DOHH2 (cell line): ENCODE measurements around the gene ZSCAN30.

Experiments used
- H3F3A ChIP-seq: fragments of 200-600 bp; sonication (generic), shearing (Covaris generic); 2 replicates; pipeline ENCODE4 v1.6.0; 2016; ENCODE audit warnings: antibody characterized with exemption, mild to moderate bottlenecking; ENCODE audit not compliant: control insufficient read depth, insufficient read depth
- H3K27ac ChIP-seq: fragments of 200-600 bp; sonication (generic); 2 replicates; pipeline ENCODE4 v1.5.1; 2014; ENCODE audit warnings: low read depth, mild to moderate bottlenecking, low read length, moderate library complexity
- H3K27me3 ChIP-seq: fragments of 200-600 bp; sonication (generic); 2 replicates; pipeline ENCODE4 v1.6.1; 2014; ENCODE audit warnings: mild to moderate bottlenecking, low read length, mixed read lengths; ENCODE audit not compliant: control insufficient read depth
- H3K36me3 ChIP-seq: fragments of 200-600 bp; sonication (generic); 2 replicates; pipeline ENCODE4 v1.6.1; 2014; ENCODE audit warnings: mild to moderate bottlenecking, low read length, moderate library complexity, mixed read lengths; ENCODE audit not compliant: control insufficient read depth
- H3K4me1 ChIP-seq: fragments of 200-600 bp; sonication (generic); 2 replicates; pipeline ENCODE4 v1.6.1; 2014; ENCODE audit warnings: mild to moderate bottlenecking, low read length, mixed read lengths; ENCODE audit not compliant: control insufficient read depth
- H3K4me2 ChIP-seq: fragments of 200-600 bp; sonication (generic); 2 replicates; pipeline ENCODE4 v1.6.0; 2014; ENCODE audit warnings: mild to moderate bottlenecking, low read length, moderate library complexity
- H3K4me3 ChIP-seq: fragments of 200-600 bp; sonication (generic); 2 replicates; pipeline ENCODE4 v1.5.1; 2014; ENCODE audit warnings: mild to moderate bottlenecking, low read length, mixed read lengths
- H3K79me2 ChIP-seq: fragments of 200-600 bp; sonication (generic); 2 replicates; pipeline ENCODE4 v1.6.1; 2014; ENCODE audit warnings: mild to moderate bottlenecking, low read length, mixed read lengths; ENCODE audit not compliant: control insufficient read depth
- H3K9me2 ChIP-seq: fragments of 200-600 bp; sonication (generic); replicated peaks from 2 replicates; pipeline ENCODE4 v1.6.1; 2014; ENCODE audit warnings: mild to moderate bottlenecking, low read length, mixed read lengths; ENCODE audit not compliant: control insufficient read depth
- H3K9me3 ChIP-seq: fragments of 200-600 bp; sonication (generic); 2 replicates; pipeline ENCODE4 v1.6.1; 2014; ENCODE audit warnings: antibody characterized with exemption, low read length, mixed read lengths; ENCODE audit not compliant: control insufficient read depth, insufficient read depth
- H4K20me1 ChIP-seq: fragments of 200-600 bp; sonication (generic); 2 replicates; pipeline ENCODE4 v1.6.0; 2014; ENCODE audit warnings: low read depth, mild to moderate bottlenecking, antibody characterized with exemption, low read length, moderate library complexity; ENCODE audit not compliant: control insufficient read depth, insufficient read depth
- EZH2phosphoT487 ChIP-seq: fragments of 200-600 bp; sonication (generic); IDR thresholded peaks from 2 replicates; pipeline ENCODE4 v1.6.1; 2017; ENCODE audit warnings: borderline replicate concordance, mild to moderate bottlenecking, antibody characterized with exemption, low read length, moderate library complexity, mixed read lengths
- TF ChIP-seq, protein P1 (sequence below): fragments of 200-600 bp; sonication (generic); IDR thresholded peaks from one replicate; pipeline ENCODE4 v1.5.1; 2014; ENCODE audit warnings: antibody characterized with exemption, mild to moderate bottlenecking, low read depth, low read length; ENCODE audit not compliant: poor library complexity, severe bottlenecking

Gene ZSCAN30

DNA sequence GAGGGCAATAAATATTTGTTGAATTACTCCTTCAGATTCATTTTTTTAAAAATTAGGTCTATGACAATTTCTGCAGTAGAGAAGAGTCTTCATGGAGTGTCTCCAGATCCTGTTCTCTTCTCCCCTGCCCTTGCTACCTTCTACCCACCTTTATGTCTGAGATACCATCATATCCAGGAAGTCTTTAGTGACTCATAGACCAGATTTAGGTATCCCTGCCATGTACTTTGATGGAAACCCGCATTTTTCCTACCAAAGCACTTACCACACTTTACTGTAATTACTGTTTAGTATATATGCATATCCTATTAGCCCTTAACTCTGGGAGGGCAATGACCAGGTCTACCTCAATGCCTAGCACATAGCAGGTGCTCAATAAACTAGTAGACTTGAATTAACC, 37.6 kb downstream of the ZSCAN30 start:
- Histone ChIP-seq H3K27ac (no peak overlapping the region), H3K9me2 (no peaks in the 10 kb centered on the region), H3K36me3 (peaks cover 60% of the 10 kb centered on the region), H3K4me3 (no peak overlapping the region), H3K4me2 (no peak overlapping the region), H4K20me1 (no peaks in the 10 kb centered on the region), H3F3A (peaks cover 4% of the 10 kb centered on the region; the same call in 1 of the 2 replicates), H3K79me2 (0 out of 2 replicates have a peak, but pooled peaks cover 2% of the 10 kb centered on the region), H3K4me1 (peaks cover 12% of the 10 kb centered on the region), H3K27me3 (no peaks in the 10 kb centered on the region), H3K9me3 (peaks cover 21% of the 10 kb centered on the region)
- TF ChIP-seq, protein P1, sequence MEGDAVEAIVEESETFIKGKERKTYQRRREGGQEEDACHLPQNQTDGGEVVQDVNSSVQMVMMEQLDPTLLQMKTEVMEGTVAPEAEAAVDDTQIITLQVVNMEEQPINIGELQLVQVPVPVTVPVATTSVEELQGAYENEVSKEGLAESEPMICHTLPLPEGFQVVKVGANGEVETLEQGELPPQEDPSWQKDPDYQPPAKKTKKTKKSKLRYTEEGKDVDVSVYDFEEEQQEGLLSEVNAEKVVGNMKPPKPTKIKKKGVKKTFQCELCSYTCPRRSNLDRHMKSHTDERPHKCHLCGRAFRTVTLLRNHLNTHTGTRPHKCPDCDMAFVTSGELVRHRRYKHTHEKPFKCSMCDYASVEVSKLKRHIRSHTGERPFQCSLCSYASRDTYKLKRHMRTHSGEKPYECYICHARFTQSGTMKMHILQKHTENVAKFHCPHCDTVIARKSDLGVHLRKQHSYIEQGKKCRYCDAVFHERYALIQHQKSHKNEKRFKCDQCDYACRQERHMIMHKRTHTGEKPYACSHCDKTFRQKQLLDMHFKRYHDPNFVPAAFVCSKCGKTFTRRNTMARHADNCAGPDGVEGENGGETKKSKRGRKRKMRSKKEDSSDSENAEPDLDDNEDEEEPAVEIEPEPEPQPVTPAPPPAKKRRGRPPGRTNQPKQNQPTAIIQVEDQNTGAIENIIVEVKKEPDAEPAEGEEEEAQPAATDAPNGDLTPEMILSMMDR: no peak
- no peak for TF ChIP-seq EZH2phosphoT487

GRCh38 chr18:35248429-35248828, 41.6 kb downstream of the ZSCAN30 start:
- H3K4me1 ChIP-seq: peaks cover 22% of the 10 kb centered on the region
- H3K36me3 ChIP-seq: peaks cover 86% of the 10 kb centered on the region
- no peak for TF ChIP-seq EZH2phosphoT487
- TF ChIP-seq, protein P1: no peak
- peak overlapping the region; percentile 70 for H3K4me2 ChIP-seq
- H4K20me1 ChIP-seq: no peaks in the 10 kb centered on the region
- H3F3A ChIP-seq: peaks cover 4% of the 10 kb centered on the region; the same call in 1 of the 2 replicates
- peaks cover 51% of the 10 kb centered on the region for H3K9me3 ChIP-seq
- no peaks in the 10 kb centered on the region for H3K9me2 ChIP-seq
- H3K79me2 ChIP-seq: peaks cover 12% of the 10 kb centered on the region
- H3K4me3 ChIP-seq: peak overlapping the region; percentile 56
- no peaks in the 10 kb centered on the region for H3K27me3 ChIP-seq
- H3K27ac ChIP-seq: peak overlapping the region; percentile 65

DNA sequence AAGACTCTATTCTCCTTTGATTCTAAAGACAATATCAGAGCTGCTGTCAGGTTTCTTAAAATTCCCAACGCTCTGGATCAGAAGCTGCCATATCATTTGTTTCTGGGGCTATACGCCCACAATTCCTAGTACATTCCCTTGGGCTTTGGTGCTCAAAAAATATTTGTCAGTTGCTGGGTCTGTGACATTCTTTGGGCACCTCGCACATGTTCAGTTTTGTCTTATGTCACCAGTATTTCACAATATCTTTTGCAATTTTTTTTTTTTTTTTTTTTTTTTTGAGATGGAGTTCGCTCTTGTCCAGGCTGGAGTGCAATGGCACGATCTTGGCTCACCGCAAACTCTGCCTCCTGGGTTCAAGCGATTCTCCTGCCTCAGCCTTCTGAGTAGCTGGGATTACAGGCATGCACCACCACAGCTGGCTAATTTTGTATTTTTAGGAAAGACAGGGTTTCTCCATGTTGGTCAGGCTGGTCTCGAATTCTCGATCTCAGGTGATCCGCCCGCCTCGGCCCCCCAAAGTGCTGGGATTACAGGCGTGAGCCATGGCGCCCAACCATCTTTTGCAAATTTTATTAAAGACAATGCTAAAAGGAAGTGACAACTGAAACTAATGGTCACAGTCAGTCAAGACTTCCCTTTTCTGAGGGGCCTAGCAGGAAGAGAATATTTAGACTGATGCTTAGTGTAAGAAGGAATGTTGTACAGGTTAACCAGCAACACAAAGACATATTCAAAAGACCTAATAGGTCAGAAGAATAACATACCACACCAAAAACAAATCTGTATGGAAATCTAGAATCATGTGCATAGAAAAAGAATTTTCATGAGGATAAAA, 42.4 kb downstream of the ZSCAN30 start:
- peak overlapping the region; percentile 65 for H3K27ac ChIP-seq
- H3K27me3 ChIP-seq: no peaks in the 10 kb centered on the region
- peaks cover 20% of the 10 kb centered on the region for H3K79me2 ChIP-seq
- H4K20me1 ChIP-seq: no peaks in the 10 kb centered on the region
- TF ChIP-seq, protein P1: no peak
- TF ChIP-seq EZH2phosphoT487: no peak
- peak overlapping the region; percentile 70 for H3K4me2 ChIP-seq
- H3K4me3 ChIP-seq: peak overlapping the region; percentile 56
- H3K9me3 ChIP-seq: peaks cover 53% of the 10 kb centered on the region
- peaks cover 23% of the 10 kb centered on the region for H3K4me1 ChIP-seq
- H3F3A ChIP-seq: peaks cover 4% of the 10 kb centered on the region; the same call in 1 of the 2 replicates
- H3K36me3 ChIP-seq: peaks cover 88% of the 10 kb centered on the region
- H3K9me2 ChIP-seq: no peaks in the 10 kb centered on the region
